CD4-positive, CD25-positive, alpha-beta regulatory T cell (primary cell): Measurements from ENCODE around the gene SESN3. TPM values are rescaled to one million over a fixed set of nuclear protein-coding genes. Genes with fewer than 3 reads are reported as not detected.
"Not testable (repeated sequence)": the region's sequence is repeated elsewhere in the genome, so short reads cannot be mapped to it uniquely, and the experiment has no call there.

ENCODE experiments used
- ATAC-seq, 2 donors: fragments of 150-1000 bp; cut with Tn5 transposase; one replicate each; pipeline ENCODE4 v1.10.0; 2021; ENCODE audit warnings: low read depth in 2 of 2, moderate number of reproducible peaks in 2 of 2, moderate library complexity in 1 of 2
- DNase-seq, 3 donors: peaks; one replicate each; pipeline versions ENCODE4 v3.0.0 to v3.0.0-alpha.2; 2012 to 2022; ENCODE audit warnings: mixed read lengths in 1 of 3
- H3K27ac ChIP-seq: one replicate; pipeline ENCODE4 v1.7.0; 2013; ENCODE audit warnings: mild to moderate bottlenecking, low read length; ENCODE audit not compliant: insufficient read depth, poor library complexity, severe bottlenecking
- H3K27me3 ChIP-seq: one replicate; pipeline ENCODE4 v1.7.0; 2013; ENCODE audit warnings: low read length; ENCODE audit not compliant: control insufficient read depth, insufficient read depth
- H3K36me3 ChIP-seq: one replicate; pipeline ENCODE4 v1.7.0; 2013; ENCODE audit warnings: mild to moderate bottlenecking, low read length, moderate library complexity; ENCODE audit not compliant: control insufficient read depth, insufficient read depth
- H3K4me1 ChIP-seq: 2 replicates; pipeline ENCODE4 v1.7.0; 2013; ENCODE audit warnings: mild to moderate bottlenecking, low read length; ENCODE audit not compliant: insufficient read depth, control insufficient read depth, poor library complexity, severe bottlenecking
- H3K4me3 ChIP-seq: one replicate; pipeline ENCODE4 v1.7.0; 2013; ENCODE audit warnings: low read depth, mild to moderate bottlenecking, low read length, moderate library complexity
- H3K9me3 ChIP-seq, 2 experiments: 1 replicate in 1 of 2; 2 replicates in 1 of 2; pipeline ENCODE4 v1.7.0; 2013; ENCODE audit warnings: low read length in 2 of 2, mild to moderate bottlenecking in 1 of 2, moderate library complexity in 1 of 2; ENCODE audit not compliant: control insufficient read depth in 2 of 2
- H3K27ac Mint-ChIP-seq, 3 donors: one replicate each; pipeline ENCODE4 v1.8.0; 2020 to 2022; ENCODE audit warnings: mild to moderate bottlenecking in 3 of 3, mixed read lengths in 3 of 3, moderate library complexity in 2 of 3
- H3K27me3 Mint-ChIP-seq: one replicate; pipeline ENCODE4 v1.8.0; 2022; ENCODE audit warnings: mild to moderate bottlenecking, mixed read lengths
- H3K36me3 Mint-ChIP-seq: one replicate; pipeline ENCODE4 v1.8.0; 2020; ENCODE audit warnings: mixed read lengths
- H3K4me1 Mint-ChIP-seq, 4 donors: one replicate each; pipeline ENCODE4 v1.8.0; 2020 to 2022; ENCODE audit warnings: mixed read lengths in 4 of 4, mild to moderate bottlenecking in 1 of 4
- H3K4me3 Mint-ChIP-seq, 4 donors: one replicate each; pipeline ENCODE4 v1.8.0; 2020 to 2022; ENCODE audit warnings: mild to moderate bottlenecking in 4 of 4, mixed read lengths in 4 of 4, moderate library complexity in 3 of 4
- H3K9me3 Mint-ChIP-seq, 7 donors: one replicate each; pipeline ENCODE4 v1.8.0; 2020 to 2022; ENCODE audit warnings: mixed read lengths in 7 of 7, mild to moderate bottlenecking in 3 of 7, moderate library complexity in 2 of 7
- polyA plus RNA-seq, 4 donors: library from polyadenylated mRNA; unstranded; fragments of 300-500 nt; fragmentation: Illumina TruSeq; gene quantifications; one replicate each; pipeline ENCODE4 v1.2.3, GENCODE V29; 2021
- total RNA-seq: library from RNA; stranded (reverse); gene quantifications from one replicate; pipeline ENCODE4 v1.2.3, GENCODE V29; 2022

The SESN3 gene
- total RNA-seq (73.3 TPM), polyA plus RNA-seq (1 to 10 TPM; 4.2 to 8.7 (median 6.5) TPM)

- H3K9me3 ChIP-seq, result no peaks in the 10 kb centered on the region
- ATAC-seq (peak; percentile 92 to 94), DNase-seq (peak; percentile 99)
- H3K36me3 ChIP-seq, result no peaks in the 10 kb centered on the region
- Mint-ChIP-seq H3K27ac (peak within 1 kb of the TSS; percentile 92 to 97 (median 94)), H3K4me1 (peaks cover 20 to 63% (median 40%) of the 10 kb centered on the region in 4 donors), H3K9me3 (no peaks in the 10 kb centered on the region), H3K4me3 (peak within 1 kb of the TSS in 2 of 4 donors; percentile 98 to 99), H3K27me3 (peaks cover 4% of the 10 kb centered on the region), H3K36me3 (no peaks in the 10 kb centered on the region)
- H3K4me1 ChIP-seq, result peaks cover 47% of the 10 kb centered on the region
- peak within 1 kb of the TSS; percentile 88 for H3K27ac ChIP-seq
- H3K27me3 ChIP-seq, result no peaks in the 10 kb centered on the region
- peak within 1 kb of the TSS; percentile 97 for H3K4me3 ChIP-seq
Measured at GRCh38 chr11:95231127-95231880, at the start of gene SESN3. Gene SESN3 (minus strand): TSS chr11:95231202. CDS start chr11:95230860, 342 bp downstream.

DNA sequence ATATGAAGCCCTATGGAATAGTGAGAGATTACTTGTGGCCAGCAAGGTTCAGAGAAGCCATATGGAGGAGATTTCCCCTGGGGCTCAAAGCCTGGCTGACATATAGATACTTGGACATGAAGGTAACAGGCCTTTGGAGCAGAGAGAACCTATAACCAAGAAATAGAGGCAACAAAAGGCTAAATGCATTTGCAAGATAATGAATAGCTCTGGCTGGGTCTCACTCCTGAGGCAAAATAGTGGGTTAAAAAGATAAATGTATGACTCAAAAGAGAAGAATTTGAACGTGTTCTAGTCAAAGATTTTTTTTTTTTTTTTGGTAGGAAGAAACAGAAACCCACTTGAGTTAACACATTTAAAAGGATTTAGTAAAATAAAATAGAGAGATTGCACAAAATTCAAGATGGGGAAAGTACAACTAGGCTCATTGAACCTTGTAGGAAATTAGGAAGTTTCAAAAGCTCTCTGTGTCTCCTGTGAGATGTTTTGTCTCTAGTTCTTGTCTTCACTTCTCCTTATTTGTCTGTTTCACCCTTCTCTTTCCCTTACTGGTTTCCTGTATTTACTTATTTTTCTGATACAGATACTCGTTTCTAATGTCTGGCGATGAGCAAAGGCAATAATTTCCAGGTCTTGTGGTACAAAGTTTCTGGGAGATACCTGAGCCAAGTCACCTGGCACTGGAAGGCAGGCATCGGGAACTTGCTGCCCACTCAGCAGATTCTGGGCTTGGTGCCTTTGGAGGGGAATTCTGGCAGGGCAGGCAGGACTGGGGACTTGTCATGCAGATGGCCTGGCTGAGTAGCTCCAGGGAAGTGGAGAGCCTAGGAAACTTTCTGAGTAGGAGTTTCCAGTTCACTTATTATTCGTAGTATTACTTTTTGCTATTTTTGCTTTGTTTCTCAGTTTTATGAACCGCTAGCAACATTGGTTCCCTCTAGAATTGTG, 49.2 kb upstream of the SESN3 start:
- H3K4me1 ChIP-seq, result no peaks in the 10 kb centered on the region
- Mint-ChIP-seq H3K4me1 (peaks cover 0 to 4% (median 0%) of the 10 kb centered on the region in 4 donors), H3K9me3 (no peaks in the 10 kb centered on the region), H3K27me3 (peaks cover 10% of the 10 kb centered on the region), H3K36me3 (no peaks in the 10 kb centered on the region), H3K4me3 (no peak overlapping the region), H3K27ac (no peak overlapping the region)
- no peaks in the 10 kb centered on the region for H3K9me3 ChIP-seq
- no peak overlapping the region for H3K27ac ChIP-seq
- no peaks in the 10 kb centered on the region for H3K27me3 ChIP-seq
- DNase-seq, result no peak
- H3K36me3 ChIP-seq, result no peaks in the 10 kb centered on the region
- no peak for ATAC-seq
- no peak overlapping the region for H3K4me3 ChIP-seq

- ATAC-seq, result no peak
- H3K4me1 Mint-ChIP-seq, result peaks cover 0 to 4% (median 0%) of the 10 kb centered on the region in 4 donors
- no peak overlapping the region for H3K27ac Mint-ChIP-seq
Measured at GRCh38 chr11:95277868-95278267, 46.9 kb upstream of the SESN3 start.

GRCh38 chr11:95276139-95276538, 45.1 kb upstream of the SESN3 start:
- no peaks in the 10 kb centered on the region for H3K27me3 ChIP-seq
- H3K4me3 ChIP-seq, result no peak overlapping the region
- Mint-ChIP-seq H3K4me3 (no peak overlapping the region), H3K4me1 (peaks cover 0 to 4% (median 0%) of the 10 kb centered on the region in 4 donors), H3K36me3 (no peaks in the 10 kb centered on the region), H3K9me3 (peaks cover 0 to 6% (median 0%) of the 10 kb centered on the region in 7 donors), H3K27ac (no peak overlapping the region), H3K27me3 (peaks cover 10% of the 10 kb centered on the region)
- H3K9me3 ChIP-seq, result no peaks in the 10 kb centered on the region
- H3K36me3 ChIP-seq, result no peaks in the 10 kb centered on the region
- no peak overlapping the region for H3K27ac ChIP-seq
- H3K4me1 ChIP-seq, result no peaks in the 10 kb centered on the region
- no peak for ATAC-seq
- DNase-seq, result no peak

More at GRCh38 chr11:95277868-95278267, 46.9 kb upstream of the SESN3 start:
- H3K9me3 ChIP-seq, result no peaks in the 10 kb centered on the region
- H3K36me3 ChIP-seq, result no peaks in the 10 kb centered on the region
- Mint-ChIP-seq H3K27me3 (peaks cover 10% of the 10 kb centered on the region), H3K4me3 (no peak overlapping the region), H3K36me3 (no peaks in the 10 kb centered on the region), H3K9me3 (peaks cover 0 to 6% (median 0%) of the 10 kb centered on the region in 7 donors)
- H3K4me3 ChIP-seq, result no peak overlapping the region
- H3K27ac ChIP-seq, result no peak overlapping the region
- no peaks in the 10 kb centered on the region for H3K27me3 ChIP-seq
- H3K4me1 ChIP-seq, result no peaks in the 10 kb centered on the region
- DNase-seq, result no peak

DNA sequence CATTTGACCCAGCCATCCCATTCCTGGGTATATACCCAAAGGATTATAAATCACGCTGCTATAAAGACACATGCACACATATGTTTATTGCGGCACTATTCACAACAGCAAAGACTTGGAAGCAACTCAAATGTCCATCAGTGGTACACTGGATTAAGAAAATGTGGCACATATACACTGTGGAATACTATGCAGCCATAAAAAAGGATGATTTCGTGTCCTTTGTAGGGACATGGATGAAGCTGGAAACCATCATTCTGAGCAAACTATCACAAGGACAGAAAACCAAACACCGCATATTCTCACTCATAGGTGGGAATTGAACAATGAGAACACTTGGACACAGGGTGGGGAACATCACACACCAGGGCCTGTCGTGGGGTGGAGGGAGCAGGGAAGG, 42.6 kb upstream of the SESN3 start:
- not testable (repeated sequence) for ATAC-seq, H3K36me3 ChIP-seq, H3K4me3 Mint-ChIP-seq, H3K9me3 Mint-ChIP-seq, H3K9me3 ChIP-seq, H3K27me3 ChIP-seq, H3K27me3 Mint-ChIP-seq, H3K4me3 ChIP-seq, H3K4me1 Mint-ChIP-seq, H3K36me3 Mint-ChIP-seq, H3K27ac ChIP-seq, H3K4me1 ChIP-seq, DNase-seq, H3K27ac Mint-ChIP-seq

DNA sequence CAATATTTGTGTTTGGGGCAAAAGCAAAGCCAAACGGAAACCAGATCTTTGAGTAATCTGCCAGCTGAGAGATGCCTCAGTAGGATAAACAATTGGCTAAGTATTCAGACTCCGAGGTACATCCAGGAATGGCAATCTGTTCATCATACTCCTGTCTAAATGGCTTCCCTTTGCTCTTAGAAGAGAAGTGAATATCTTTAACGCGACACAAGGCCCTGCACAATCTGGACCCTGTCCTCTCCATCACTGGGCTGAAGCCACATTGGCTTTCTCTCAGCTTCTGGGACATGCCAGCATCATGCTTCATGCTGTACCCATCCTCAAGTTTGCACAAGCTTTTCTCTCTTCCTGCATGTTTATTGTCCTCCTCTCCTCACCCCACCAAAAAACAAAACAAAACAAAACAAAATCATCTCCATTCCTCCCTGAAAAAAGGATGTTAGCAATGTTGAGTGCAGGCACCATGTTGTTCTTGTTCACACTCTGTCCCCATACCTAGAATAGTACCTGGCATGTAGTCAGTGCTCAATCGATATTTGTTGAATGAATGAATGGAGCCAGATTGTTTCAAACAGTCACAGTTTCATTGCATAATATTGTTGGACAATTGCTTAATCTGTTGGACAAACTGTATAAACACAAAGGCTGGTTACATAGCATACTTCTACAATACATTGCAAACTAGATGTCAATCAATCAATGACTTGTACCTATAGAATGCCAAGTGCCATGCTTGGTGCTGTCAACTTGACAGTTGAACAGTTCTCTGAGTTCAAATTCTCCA, 38.2 kb upstream of the SESN3 start:
- Histone ChIP-seq H3K9me3 (no peaks in the 10 kb centered on the region), H3K4me1 (no peaks in the 10 kb centered on the region), H3K4me3 (no peak overlapping the region), H3K27ac (no peak overlapping the region), H3K36me3 (no peaks in the 10 kb centered on the region), H3K27me3 (no peaks in the 10 kb centered on the region)
- DNase-seq (no peak), ATAC-seq (no peak)
- Mint-ChIP-seq H3K9me3 (peaks cover 0 to 2% (median 0%) of the 10 kb centered on the region in 7 donors), H3K36me3 (peaks cover 4% of the 10 kb centered on the region), H3K27ac (no peak overlapping the region), H3K4me1 (no peaks in the 10 kb centered on the region), H3K27me3 (peaks cover 5% of the 10 kb centered on the region), H3K4me3 (no peak overlapping the region)

- Histone ChIP-seq H3K27ac (no peak overlapping the region), H3K36me3 (no peaks in the 10 kb centered on the region), H3K4me1 (no peaks in the 10 kb centered on the region), H3K4me3 (no peak overlapping the region), H3K27me3 (no peaks in the 10 kb centered on the region), H3K9me3 (no peaks in the 10 kb centered on the region)
- DNase-seq (no peak), ATAC-seq (no peak)
- H3K36me3 Mint-ChIP-seq, result peaks cover 4% of the 10 kb centered on the region
- H3K27ac Mint-ChIP-seq, result no peak overlapping the region
- peaks cover 0 to 4% (median 1%) of the 10 kb centered on the region in 4 donors for H3K4me1 Mint-ChIP-seq
- H3K4me3 Mint-ChIP-seq, result no peak overlapping the region
- H3K9me3 Mint-ChIP-seq, result peaks cover 0 to 2% (median 0%) of the 10 kb centered on the region in 7 donors
- H3K27me3 Mint-ChIP-seq, result peaks cover 5% of the 10 kb centered on the region
Measured at GRCh38 chr11:95268391-95268790, 37.4 kb upstream of the SESN3 start.
